Prostate gland (tissue), 2 donors: ENCODE measurements around the gene DNAJC17. TPM values are rescaled to one million over a fixed set of nuclear protein-coding genes. Genes with fewer than 3 reads are reported as not detected.

ENCODE experiments used
- DNase-seq: peaks from one replicate; pipeline ENCODE4 v3.0.0-alpha.2; 2019; ENCODE audit warnings: low spot score
- H3K27ac ChIP-seq, 2 donors: fragments of 200-600 bp; sonication (generic); 2 replicates each; pipeline ENCODE4 v1.5.1; 2017 to 2019
- H3K27me3 ChIP-seq: fragments of 200-600 bp; sonication (generic); replicated peaks from 2 replicates; pipeline ENCODE4 v1.5.1; 2019; ENCODE audit not compliant: insufficient read depth
- H3K36me3 ChIP-seq, 2 donors: fragments of 200-600 bp; sonication (generic); 1 replicate in 1 of 2; 2 replicates in 1 of 2; pipeline versions ENCODE4 v1.5.1 to v1.8.1; 2017 to 2019
- H3K4me1 ChIP-seq: fragments of 200-600 bp; sonication (generic); replicated peaks from 2 replicates; pipeline ENCODE4 v1.5.1; 2019
- H3K4me3 ChIP-seq, 2 donors: fragments of 200-600 bp; sonication (generic); 2 replicates each; pipeline ENCODE4 v1.5.1; 2017 to 2019
- H3K9me3 ChIP-seq: fragments of 200-600 bp; sonication (generic); 2 replicates; pipeline ENCODE4 v1.5.1; 2017
- POLR2A ChIP-seq: fragments of 450-650 bp; IDR thresholded peaks from one replicate; pipeline ENCODE4 v1.6.1; 2016; ENCODE audit warnings: antibody characterized with exemption, mild to moderate bottlenecking
- POLR2AphosphoS5 ChIP-seq: sonication (generic); formaldehyde crosslinking; IDR thresholded peaks from one replicate; pipeline ENCODE4 v1.6.1; 2017; ENCODE audit warnings: antibody characterized with exemption
- WGBS: methylation state at CpG from one replicate; pipeline ENCODE4 v1.1.5; 2018; 5-methylcytosine and 5-hydroxymethylcytosine counted together
- intact Hi-C: fragments of 100-400 bp; cut with DNase I; formaldehyde crosslinking; loops from one replicate; pipeline ENCODE4 v1.14.2; 2022
- total RNA-seq, 2 donors: library from RNA; depleted of rRNA; stranded (reverse); fragments of >200 nt; gene quantifications; one replicate each; pipeline ENCODE4 v1.1.0, GENCODE V29; 2016
- TF ChIP-seq, protein P1 (sequence below), 4 experiments: fragments of 200-600 bp in 2 of 4; fragments of 450-650 bp in 2 of 4; sonication (generic) in 2 of 4; IDR thresholded peaks; 1 replicate in 3 of 4; 2 replicates in 1 of 4; pipeline ENCODE4 v1.5.1; 2016 to 2019; ENCODE audit warnings: antibody characterized with exemption in 4 of 4, mild to moderate bottlenecking in 2 of 4, moderate library complexity in 2 of 4

The DNAJC17 gene
- total RNA-seq, 2 donors from 2014 or later: 29.2 to 29.6 TPM

DNA sequence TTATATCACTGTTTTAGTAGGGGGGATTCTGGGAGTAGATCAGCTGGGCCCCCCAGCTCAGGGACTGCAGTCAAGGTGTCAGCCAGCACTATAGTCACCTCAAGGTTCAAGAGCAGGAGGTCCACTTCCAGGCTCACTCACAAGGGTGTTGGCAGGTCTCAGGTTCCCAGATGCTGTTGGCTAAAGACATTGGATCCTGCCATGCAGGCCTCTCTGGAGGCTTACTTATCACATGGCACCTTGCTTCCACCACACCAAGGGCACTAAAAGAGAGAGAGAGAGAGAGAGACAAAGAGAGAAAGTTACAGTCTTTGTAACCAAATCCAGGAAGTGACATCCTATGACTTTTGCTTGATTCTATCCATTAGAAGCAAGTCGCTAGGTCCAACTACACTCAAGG is 28.7 kb upstream of the DNAJC17 start:
- TF ChIP-seq POLR2A (no peak), POLR2AphosphoS5 (no peak)
- TF ChIP-seq, protein P1, sequence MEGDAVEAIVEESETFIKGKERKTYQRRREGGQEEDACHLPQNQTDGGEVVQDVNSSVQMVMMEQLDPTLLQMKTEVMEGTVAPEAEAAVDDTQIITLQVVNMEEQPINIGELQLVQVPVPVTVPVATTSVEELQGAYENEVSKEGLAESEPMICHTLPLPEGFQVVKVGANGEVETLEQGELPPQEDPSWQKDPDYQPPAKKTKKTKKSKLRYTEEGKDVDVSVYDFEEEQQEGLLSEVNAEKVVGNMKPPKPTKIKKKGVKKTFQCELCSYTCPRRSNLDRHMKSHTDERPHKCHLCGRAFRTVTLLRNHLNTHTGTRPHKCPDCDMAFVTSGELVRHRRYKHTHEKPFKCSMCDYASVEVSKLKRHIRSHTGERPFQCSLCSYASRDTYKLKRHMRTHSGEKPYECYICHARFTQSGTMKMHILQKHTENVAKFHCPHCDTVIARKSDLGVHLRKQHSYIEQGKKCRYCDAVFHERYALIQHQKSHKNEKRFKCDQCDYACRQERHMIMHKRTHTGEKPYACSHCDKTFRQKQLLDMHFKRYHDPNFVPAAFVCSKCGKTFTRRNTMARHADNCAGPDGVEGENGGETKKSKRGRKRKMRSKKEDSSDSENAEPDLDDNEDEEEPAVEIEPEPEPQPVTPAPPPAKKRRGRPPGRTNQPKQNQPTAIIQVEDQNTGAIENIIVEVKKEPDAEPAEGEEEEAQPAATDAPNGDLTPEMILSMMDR (IDR thresholded peaks at IDR 0.05): no peak

DNA sequence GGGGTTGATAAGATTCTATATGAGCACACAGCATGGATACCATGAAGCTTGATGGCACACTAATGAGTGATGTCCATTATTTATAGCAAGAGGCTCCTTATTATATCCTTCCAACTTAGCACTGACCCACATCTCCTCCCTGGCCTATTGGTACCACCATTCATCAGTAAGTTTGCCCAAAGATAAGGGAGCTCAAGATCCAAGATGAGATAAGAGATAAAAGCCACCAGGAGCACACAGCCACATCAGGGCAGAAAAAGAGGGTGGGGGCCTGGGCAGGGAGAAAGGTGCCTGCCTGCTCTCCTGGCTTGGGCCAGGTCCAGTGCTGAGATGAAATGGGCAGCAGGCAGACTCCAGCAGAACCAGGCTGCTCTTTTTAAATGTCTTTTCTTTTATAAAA is 25.6 kb upstream of the DNAJC17 start:
- Histone ChIP-seq H3K4me3 (no peak overlapping the region), H3K36me3 (no peaks in the 10 kb centered on the region), H3K4me1 (no peaks in the 10 kb centered on the region), H3K27ac (no peak overlapping the region), H3K9me3 (no peaks in the 10 kb centered on the region), H3K27me3 (no peaks in the 10 kb centered on the region)
- intact Hi-C loops: no loop called here
- DNase-seq: no peak
- TF ChIP-seq POLR2A (no peak), POLR2AphosphoS5 (no peak)
- TF ChIP-seq, protein P1 (IDR thresholded peaks at IDR 0.05): no peak

More for the DNA sequence above, 28.7 kb upstream of the DNAJC17 start:
- 100% methylated on average over 1 of the region's 1 CpG for WGBS
- Histone ChIP-seq H3K4me1 (no peaks in the 10 kb centered on the region), H3K4me3 (no peak overlapping the region), H3K27ac (no peak overlapping the region), H3K36me3 (no peaks in the 10 kb centered on the region), H3K9me3 (no peaks in the 10 kb centered on the region), H3K27me3 (no peaks in the 10 kb centered on the region)
- no peak for DNase-seq
- intact Hi-C loops: no loop called here

DNA sequence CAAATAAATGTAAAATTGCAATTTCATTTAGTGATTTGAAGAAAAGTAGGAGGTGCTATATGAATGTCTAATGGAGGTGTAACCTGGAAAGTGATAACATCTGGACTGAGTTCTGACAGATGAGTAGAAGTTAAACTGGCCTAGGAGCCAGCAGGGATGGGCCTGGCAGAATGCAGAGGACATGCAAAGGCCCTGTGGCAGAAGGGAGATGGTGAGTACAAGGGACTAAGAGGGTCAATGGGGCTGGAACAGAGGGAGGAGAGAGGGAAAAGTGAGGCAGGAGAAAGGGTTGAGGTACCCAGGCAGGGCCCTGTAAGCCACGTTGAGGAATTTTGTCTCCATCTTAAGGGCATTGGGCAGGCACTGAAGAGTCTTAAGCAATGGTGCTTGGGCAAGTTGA is 24.6 kb upstream of the DNAJC17 start:
- TF ChIP-seq, protein P1 (IDR thresholded peaks at IDR 0.05): no peak
- TF ChIP-seq POLR2A (no peak), POLR2AphosphoS5 (no peak)
- H3K4me1 ChIP-seq: no peaks in the 10 kb centered on the region
- H3K9me3 ChIP-seq: no peaks in the 10 kb centered on the region
- DNase-seq: no peak
- H3K27ac ChIP-seq: no peak overlapping the region
- intact Hi-C loops: no loop called here
- no peak overlapping the region for H3K4me3 ChIP-seq
- 92% methylated on average over 1 of the region's 1 CpG for WGBS
- H3K36me3 ChIP-seq: no peaks in the 10 kb centered on the region
- no peaks in the 10 kb centered on the region for H3K27me3 ChIP-seq

DNA sequence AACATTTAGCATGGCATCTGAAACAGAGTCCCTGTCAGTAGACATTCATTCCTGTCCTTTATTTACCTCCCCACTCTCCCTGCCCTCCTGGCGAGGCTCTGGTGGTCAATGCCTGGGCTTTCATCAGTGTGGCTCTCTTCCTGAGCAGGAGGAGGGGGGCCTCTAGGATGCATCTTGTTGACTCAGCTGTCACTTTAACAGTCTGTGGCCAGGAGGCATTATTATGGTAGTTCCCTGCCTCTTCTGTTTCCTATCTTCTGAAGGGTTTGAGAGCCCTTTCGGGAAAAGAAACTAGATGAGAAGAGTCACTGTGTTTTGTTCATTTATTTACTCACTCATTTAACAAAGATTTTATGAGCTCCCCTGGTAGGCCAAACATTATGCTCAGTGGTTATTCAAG is 23.6 kb upstream of the DNAJC17 start:
- Histone ChIP-seq H3K4me1 (no peaks in the 10 kb centered on the region), H3K4me3 (no peak overlapping the region), H3K36me3 (no peaks in the 10 kb centered on the region), H3K27ac (no peak overlapping the region), H3K9me3 (no peaks in the 10 kb centered on the region), H3K27me3 (no peaks in the 10 kb centered on the region)
- intact Hi-C loops: no loop called here
- DNase-seq: no peak
- TF ChIP-seq POLR2AphosphoS5: no peak
- TF ChIP-seq POLR2A: no peak
- TF ChIP-seq, protein P1 (IDR thresholded peaks at IDR 0.05): no peak
- 63% methylated on average over 2 of the region's 2 CpGs for WGBS

DNA sequence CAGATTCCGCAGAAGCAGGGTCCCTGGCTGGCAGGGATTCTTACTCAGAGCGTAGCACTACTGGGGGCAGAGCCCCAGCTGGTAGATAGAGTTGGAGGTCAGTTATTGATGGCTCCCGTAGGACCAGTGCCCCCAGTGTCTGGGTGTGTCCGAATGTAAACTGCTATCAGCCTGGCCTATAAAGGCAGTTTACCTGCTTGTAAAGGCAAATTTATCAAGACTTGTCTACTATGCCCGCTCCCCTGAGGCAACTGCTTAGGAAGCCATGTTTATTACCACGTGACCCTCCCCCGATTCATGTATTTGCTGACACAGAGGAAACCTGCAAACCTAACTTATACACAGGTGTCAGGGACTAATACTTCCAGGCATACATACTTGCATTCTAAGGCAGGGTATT is 21.8 kb upstream of the DNAJC17 start:
- Histone ChIP-seq H3K4me1 (no peaks in the 10 kb centered on the region), H3K27me3 (no peaks in the 10 kb centered on the region), H3K36me3 (no peaks in the 10 kb centered on the region), H3K9me3 (no peaks in the 10 kb centered on the region), H3K27ac (no peak overlapping the region), H3K4me3 (no peak overlapping the region)
- TF ChIP-seq POLR2AphosphoS5 (no peak), POLR2A (no peak)
- TF ChIP-seq, protein P1 (IDR thresholded peaks at IDR 0.05): no peak
- no peak for DNase-seq
- intact Hi-C loops: no loop called here
- WGBS: 63% methylated on average over 7 of the region's 7 CpGs
